ENCODE measurements around the gene AK8.
"Not testable (repeated sequence)": the region's sequence is repeated elsewhere in the genome, so short reads cannot be mapped to it uniquely, and the experiment has no call there.

AK8 gene

GRCh38 chr9:132795511-132796303, 82.4 kb downstream of the AK8 start:
- DNase-seq = no peak

DNA sequence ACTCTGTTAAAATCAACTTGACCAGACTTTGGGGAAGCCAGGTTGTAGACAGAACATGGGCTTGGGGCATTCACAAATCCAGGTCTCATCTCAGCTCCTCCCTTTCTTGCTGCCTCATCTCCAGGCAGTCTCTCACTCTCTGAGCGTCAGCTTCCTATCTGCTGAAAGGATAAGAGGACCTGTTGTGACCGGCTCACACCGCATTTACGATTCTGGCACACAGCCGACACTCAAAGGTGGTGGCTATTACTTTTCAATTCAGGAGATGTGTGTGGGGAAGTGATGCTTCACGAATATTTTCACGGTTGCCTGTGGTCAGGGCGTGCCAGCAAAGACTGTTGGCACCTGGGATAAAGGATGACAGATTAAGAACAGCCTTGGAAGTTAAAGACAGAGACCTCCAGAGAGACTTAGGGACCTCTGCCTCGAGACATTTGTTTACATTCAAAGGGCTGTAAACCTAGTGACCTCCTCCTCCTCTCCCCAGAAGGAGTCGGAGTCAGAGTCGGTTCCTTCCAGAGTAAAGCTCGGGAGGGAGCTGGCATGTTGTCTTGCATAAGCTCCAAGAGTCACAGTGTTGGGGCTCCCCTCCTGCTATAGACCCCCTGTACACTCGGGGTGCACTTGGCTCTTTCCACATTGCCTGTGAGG, 83.2 kb downstream of the AK8 start:
- DNase-seq = no peak

GRCh38 chr9:132793606-132794580, 84.2 kb downstream of the AK8 start:
- DNase-seq = no peak

GRCh38 chr9:132792547-132792946, 85.5 kb downstream of the AK8 start:
- DNase-seq = no peak

DNA sequence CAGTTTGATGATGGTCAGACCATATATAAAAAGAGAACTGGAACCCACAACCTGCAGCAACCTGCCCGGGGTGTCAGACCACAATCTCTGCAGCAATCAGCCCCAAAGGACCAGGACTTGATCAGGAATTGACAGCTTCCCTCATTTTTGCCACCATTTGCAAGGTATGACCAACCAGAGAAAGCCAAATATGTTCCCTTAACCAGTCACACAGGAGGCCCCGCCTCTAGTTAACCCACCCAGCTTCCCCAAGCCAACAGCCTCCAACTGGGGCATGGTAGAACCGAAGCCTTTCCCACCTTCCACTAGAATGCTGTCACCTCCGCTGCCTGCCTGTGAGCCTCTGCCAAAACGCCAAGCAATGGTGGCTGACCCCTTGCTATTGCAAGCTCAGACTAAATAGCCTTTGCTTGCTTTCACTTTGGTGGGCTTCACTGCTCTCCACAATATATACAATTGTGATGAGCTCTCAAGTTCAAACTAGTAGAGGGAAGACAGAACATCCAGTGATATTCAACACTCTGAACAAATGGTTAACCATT, 86.3 kb downstream of the AK8 start:
- DNase-seq = no peak

DNA sequence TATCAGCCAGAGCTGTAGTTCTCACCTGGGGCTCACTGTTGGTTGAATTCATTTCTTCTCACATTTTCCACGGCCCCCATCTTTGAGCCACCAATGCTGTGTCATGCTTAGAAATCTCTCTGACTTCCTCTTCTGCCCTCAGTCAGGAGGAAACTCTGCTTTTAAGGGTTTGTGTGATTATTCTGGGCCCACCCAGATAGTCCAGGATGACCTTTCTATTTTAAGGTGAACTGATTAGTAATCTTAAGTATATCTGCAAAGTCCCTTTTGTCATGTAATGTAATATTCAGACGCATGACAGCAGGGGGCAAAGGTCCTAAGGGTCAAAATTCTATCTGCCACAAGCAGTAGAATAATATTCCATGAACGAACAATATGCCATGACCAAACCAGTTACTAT, 88.4 kb downstream of the AK8 start:
- DNase-seq = no peak

DNA sequence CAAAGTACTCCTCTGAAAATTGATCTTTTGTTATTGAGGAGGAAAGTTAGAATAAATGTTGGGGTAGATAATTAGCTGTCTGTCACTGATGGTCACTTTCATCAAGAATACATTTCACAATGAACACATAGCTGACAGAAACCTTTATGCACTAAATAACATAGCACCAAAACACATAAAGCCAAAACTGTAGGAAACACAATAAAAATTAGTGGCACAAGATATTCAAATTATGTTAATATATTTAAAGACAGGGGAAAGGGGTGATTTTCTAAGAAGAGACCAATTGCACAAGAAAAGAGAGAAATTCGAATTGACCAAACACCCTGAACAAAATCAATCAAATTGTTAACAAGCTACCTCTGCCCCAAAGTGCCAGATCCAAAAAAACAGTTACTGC, 89.7 kb downstream of the AK8 start:
- DNase-seq = no peak

DNA sequence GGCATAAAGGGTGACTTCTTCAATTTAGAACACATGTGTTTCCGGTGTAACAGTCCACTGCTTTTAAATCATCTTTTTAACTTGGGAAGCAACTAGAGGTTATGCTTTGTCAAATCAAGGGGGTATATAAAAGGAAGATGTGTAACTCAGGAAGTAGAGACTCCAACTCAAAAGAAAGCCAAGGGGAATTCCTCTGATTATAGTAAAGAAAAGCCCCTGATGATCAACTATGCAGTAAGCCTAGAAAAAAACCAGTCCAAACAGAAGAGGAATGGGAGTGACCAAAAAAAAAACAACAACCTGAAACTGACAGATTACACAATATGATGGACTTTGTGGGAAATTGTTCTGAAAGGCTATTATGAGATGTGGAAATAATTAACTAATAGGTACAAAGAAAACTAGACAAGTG, 90.3 kb downstream of the AK8 start:
- DNase-seq = no peak

DNA sequence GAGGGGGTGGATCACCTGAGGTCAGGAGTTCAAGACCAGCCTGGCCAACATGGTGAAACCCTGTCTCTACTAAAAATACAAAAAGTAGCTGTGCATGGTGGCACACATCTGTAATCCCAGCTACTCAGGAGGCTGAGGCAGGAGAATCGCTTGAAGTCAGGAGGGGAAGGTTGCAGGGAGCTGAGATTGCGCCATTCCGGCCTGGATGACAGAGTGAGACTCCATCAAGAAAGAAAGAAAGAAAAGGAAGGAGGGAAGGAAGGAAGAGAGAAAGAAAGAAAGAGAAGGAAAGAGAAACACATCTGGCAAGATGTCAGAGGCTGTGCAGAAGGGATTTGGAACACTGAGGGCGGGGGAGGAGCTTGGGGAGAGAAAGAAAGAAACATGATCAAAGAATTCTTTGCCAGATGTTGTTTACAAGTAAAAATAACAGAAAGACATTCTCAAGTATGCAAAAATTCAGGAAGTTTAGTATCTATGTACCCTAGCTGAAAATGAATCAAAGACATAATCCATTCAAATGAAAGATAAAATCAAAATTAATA, 93.7 kb downstream of the AK8 start:
- DNase-seq = no peak

DNA sequence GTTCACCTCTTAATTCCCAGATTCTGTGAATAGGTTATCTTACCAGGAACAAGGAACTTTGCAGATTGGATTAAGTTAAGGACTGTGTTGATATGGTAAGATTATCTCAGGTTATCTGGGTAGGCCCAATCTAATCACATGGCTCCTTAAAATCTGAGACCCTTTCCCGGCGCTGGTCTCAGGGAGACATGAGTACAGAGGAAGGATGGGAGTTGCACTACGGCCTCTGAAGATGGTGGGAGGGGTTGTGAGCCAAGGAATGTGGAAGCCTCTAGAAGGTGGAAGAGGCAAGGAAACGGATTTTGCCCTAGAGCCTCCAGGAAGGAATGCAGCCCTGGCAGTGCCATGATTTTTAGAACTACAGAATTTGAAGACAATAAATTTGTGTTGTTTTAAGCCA, 95.1 kb downstream of the AK8 start:
- DNase-seq = no peak

DNA sequence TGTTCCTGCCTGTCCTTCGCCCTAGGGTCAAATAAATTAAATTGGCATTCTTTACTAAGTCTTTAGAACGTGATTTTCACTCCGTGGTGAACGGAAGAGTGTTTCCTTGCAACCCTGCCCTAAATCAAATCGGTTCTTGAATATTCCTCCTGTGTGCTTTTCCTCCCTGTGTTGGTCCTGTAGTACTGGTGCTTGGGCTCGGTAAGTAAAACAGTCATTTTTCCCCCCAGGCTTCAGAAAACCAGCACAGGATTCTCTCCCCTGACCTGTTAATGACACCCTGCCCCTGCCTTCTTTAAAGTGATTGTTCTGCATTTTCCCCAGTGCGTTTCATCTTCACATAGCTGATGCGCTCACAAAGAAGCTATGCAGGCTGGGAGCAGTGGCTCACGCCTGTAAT, 96.0 kb downstream of the AK8 start:
- DNase-seq = no peak

- DNase-seq = no peak
Measured at GRCh38 chr9:132780230-132781007, 97.7 kb downstream of the AK8 start.

DNA sequence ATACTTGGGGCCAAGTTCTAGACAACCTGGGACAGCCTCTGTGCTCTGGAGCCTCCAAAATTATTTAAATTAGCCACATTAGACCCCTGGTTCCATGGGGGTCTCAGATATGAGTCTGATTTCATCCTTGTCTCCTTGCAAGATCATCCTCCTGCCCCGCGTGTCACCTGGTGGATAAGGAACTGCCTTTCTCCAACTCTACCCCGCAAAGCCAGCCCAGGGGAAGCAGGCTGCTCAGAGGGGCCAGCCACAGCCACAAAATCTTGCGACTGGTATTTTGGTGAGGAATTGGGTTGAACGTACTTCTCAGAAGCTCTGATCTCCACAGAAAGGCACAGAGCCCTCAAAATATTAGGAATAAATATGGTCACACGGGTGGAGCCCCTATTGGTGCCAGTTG, 101.2 kb downstream of the AK8 start:
- DNase-seq = no peak

DNA sequence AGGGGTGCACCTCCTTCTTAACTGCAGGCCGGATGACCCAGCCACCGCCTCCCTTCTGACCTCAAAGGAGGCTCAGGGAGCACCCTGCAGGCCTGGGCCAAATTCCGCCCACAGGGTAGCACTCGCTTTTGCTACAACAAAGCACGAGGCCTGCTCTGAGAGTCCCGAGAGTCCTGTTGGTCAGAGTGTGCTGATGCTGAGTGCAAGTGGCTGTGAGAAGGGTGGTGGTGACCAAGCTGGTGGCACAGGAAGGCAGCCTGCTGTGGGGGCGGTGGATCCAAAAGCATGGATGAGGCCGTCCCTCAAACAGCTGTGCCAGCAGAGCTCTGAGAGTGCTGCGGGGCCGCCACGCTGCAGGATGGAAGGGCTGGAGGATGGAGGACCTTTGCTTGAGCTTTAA, 101.8 kb downstream of the AK8 start:
- DNase-seq = no peak

- DNase-seq = no peak
Measured at GRCh38 chr9:132775720-132776119, 102.4 kb downstream of the AK8 start.

DNA sequence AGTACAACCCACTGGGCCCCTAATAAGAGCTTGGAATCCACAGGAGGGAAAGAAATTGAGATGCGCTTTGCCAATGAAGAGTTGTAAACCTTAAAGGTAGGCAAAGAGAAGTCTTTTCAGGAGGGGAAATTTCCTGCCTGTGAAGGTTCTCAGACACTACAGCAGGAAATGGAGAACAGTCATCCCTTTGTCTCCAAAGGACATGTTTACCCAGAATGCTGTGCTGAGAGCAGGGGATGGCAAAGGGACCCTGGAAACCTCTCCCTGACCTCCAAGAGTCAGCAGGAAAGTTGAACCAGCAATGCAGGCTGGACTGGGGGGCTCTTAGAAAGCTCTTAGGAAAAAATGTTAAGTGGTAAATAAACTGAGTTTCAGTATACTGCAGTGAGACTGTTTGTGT, 103.2 kb downstream of the AK8 start:
- DNase-seq = no peak

- no peak for DNase-seq
Measured at GRCh38 chr9:132773764-132774339, 104.2 kb downstream of the AK8 start.

DNA sequence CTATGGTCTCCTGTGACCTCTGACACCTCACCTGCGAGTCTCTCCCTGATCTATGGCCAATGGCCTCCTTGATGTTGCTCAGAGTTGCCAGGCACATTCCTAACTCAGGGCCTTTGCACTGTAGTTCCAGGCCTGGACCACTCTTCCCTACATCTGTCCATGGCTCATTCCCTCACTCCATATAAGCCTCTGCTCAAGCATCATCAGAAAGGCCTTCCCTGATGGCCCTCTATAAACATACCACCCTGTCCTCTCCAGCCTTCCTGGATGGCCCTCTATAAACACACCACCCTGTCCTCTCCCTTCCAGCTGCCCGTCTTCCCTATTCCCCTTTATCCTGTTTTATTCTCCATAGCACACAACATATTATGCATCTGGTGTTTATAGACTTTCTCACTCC, 105.0 kb downstream of the AK8 start:
- no peak for DNase-seq

DNA sequence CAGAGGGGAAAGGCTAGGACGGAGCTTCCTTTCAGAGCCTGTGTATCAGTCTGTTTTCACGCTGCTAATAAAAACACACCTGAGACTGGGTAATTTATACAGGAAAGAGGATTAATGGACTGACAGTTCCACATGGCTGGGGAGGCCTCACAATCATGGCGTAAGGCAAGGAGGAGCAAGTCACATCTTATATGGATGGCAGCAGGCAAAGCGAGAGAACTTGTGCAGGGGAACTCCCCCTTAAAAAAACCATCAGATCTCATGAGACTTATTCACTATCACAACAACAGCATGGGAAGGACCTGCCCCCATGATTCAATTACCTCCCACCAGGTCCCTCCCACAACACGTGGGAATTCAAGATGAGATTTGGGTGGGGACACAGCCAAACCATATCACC, 106.3 kb downstream of the AK8 start:
- not testable (repeated sequence) for DNase-seq

DNA sequence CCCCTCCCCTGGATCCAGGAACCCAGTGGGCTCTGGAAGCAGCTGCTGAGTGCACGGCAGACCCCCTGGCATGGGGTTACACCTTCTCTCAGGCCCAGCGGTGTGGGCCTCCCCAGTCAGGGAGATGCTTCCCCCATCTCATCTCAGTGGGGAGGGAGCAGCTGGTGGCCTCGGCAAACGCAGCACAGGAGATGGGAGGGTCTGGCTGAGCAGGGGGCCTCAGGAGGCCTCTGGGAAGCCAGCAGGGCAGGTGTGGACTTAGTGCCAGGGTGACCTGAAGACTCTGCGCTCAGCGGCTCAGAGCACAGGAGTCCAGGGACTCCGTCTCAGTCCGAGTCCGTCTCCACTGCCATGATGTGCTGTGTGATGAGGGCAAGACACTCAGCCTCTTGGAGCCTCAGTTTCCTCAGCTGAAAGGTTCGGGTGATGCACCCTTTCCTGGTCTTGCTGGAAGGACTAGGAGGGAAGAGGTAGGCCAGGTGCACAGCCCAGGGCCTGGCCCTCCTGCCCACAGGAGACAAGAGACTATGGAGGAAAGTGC, 107.2 kb downstream of the AK8 start:
- no peak for DNase-seq
